Thoracic aorta (tissue), 2 donors: ENCODE measurements around the gene ADA. TPM values are rescaled to one million over a fixed set of nuclear protein-coding genes. Genes with fewer than 3 reads are reported as not detected.

Source experiments
- ATAC-seq: fragments of 150-250 bp; one replicate; pipeline ENCODE4 v1.8.0; 2017; ENCODE audit warnings: low read depth; ENCODE audit not compliant: insufficient number of reproducible peaks, low FRiP score
- DNase-seq: peaks from one replicate; pipeline ENCODE4 v3.0.0-alpha.2; 2020; ENCODE audit warnings: low spot score
- H3K27ac ChIP-seq, 2 donors: fragments of 200-600 bp; sonication (generic); 1 replicate in 1 of 2; 2 replicates in 1 of 2; pipeline ENCODE4 v1.5.1; 2016; ENCODE audit warnings: mild to moderate bottlenecking in 2 of 2, moderate library complexity in 2 of 2
- H3K27me3 ChIP-seq: fragments of 200-600 bp; sonication (generic); replicated peaks from 2 replicates; pipeline ENCODE4 v1.6.0; 2016; ENCODE audit warnings: mild to moderate bottlenecking; ENCODE audit not compliant: insufficient read depth
- H3K36me3 ChIP-seq: fragments of 200-600 bp; sonication (generic); one replicate; pipeline ENCODE4 v1.5.1; 2016
- H3K4me1 ChIP-seq, 2 donors: fragments of 200-600 bp; sonication (generic); 1 replicate in 1 of 2; 2 replicates in 1 of 2; pipeline versions ENCODE4 v1.5.1 to v1.6.0; 2016; ENCODE audit warnings: low read depth in 2 of 2, mild to moderate bottlenecking in 1 of 2; ENCODE audit not compliant: control insufficient read depth in 1 of 2
- H3K4me3 ChIP-seq: fragments of 200-600 bp; sonication (generic); 2 replicates; pipeline ENCODE4 v1.5.1; 2016; ENCODE audit warnings: mild to moderate bottlenecking
- H3K9me3 ChIP-seq: fragments of 200-600 bp; sonication (generic); 2 replicates; pipeline ENCODE4 v1.5.1; 2016
- total RNA-seq, 2 donors: library from RNA; depleted of rRNA; stranded (reverse); fragments of >200 nt; gene quantifications; one replicate each; pipeline versions ENCODE4 v1.1.0 to v1.2.3, GENCODE V29; 2016
- TF ChIP-seq, protein P1 (sequence below): fragments of 200-600 bp; sonication (generic); IDR thresholded peaks from one replicate; pipeline ENCODE4 v1.5.1; 2019; ENCODE audit warnings: antibody characterized with exemption

The ADA gene
- total RNA-seq, 2 donors from 2014 or later: 8.1 to 20.6 TPM

DNA sequence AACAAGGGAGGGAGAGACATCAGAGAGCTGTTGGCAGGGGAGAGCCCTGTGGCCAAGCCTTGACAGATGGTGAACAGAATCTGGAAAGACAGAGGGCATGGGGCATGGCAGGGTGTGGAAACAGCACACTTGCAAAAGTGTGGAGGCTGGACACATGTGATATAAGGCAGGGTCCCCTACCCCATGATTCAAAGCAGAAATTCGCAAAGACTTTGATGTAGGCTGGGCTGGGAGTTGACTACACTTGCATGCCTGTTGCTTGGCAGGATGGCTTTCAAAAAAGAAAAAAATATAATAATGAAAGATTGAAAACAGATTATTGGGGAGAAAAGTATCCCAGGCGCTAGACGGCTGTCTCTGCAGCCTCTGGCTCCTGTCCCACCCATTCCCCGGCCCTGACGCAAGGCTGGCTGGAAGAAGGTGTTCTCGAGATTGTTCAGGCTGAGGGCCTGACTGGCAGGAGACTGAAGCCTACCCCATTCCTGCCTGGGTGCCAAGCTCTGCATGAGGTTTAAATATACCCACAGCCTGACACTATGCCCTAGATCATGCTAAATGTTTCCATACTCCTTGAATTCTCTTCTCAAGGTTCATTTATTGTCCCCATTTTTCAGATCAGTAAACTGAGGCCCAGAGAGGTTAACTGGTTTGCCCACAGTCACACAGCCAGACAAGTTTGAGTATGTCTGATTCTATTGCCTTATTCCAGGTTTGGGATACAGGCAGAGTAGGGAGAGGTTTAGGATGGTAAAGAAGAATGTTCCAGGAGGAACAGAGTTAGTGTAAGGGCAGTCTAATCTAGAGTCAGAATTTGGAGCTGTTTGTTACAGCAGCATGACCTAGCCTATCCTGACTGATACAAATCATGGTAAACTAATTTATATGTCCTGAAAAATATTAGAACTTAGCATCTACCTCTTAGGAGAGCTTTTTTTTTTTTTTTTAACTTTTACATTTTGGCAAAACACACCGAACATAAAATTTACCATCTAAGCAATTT is 40.2 kb upstream of the ADA start:
- DNase-seq: peak; percentile 55
- H3K4me3 ChIP-seq: no peak overlapping the region
- H3K27ac ChIP-seq: peak overlapping the region; percentile 92 to 98
- TF ChIP-seq, protein P1, sequence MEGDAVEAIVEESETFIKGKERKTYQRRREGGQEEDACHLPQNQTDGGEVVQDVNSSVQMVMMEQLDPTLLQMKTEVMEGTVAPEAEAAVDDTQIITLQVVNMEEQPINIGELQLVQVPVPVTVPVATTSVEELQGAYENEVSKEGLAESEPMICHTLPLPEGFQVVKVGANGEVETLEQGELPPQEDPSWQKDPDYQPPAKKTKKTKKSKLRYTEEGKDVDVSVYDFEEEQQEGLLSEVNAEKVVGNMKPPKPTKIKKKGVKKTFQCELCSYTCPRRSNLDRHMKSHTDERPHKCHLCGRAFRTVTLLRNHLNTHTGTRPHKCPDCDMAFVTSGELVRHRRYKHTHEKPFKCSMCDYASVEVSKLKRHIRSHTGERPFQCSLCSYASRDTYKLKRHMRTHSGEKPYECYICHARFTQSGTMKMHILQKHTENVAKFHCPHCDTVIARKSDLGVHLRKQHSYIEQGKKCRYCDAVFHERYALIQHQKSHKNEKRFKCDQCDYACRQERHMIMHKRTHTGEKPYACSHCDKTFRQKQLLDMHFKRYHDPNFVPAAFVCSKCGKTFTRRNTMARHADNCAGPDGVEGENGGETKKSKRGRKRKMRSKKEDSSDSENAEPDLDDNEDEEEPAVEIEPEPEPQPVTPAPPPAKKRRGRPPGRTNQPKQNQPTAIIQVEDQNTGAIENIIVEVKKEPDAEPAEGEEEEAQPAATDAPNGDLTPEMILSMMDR: no peak
- H3K4me1 ChIP-seq: peaks cover 40 to 74% of the 10 kb centered on the region in 2 donors
- no peaks in the 10 kb centered on the region for H3K36me3 ChIP-seq
- H3K27me3 ChIP-seq: no peaks in the 10 kb centered on the region
- no peaks in the 10 kb centered on the region for H3K9me3 ChIP-seq
- peak; percentile 31 for ATAC-seq

DNA sequence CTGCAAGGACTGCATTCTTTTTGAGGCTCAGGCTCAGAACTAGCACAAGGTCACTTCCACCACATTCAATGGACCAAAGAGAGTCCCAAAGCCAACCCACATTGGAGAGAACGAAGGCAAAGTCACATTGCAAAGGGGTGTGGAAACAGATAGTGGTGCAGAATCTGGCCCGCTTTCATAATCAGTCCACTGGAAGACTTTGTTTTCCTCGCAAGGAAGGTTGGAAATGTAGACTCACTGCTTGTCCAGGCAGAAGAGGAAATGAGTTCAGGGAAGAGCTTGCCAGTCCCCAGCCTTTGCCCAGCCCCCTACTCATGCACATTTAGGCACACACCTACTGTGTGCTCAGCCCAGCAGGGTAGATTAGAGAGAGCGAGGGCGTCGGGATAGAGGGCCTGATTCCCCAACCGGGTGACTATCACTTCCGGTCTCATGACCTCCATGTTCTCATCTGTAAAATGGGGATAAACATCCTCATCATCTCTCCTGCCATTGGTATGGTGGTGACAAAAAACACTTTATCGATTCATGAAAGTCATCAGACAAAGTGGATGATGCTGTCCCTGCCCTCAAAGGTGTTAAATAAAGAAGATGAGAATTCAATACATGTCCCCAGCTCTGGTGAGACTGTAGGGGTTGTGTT is 39.4 kb upstream of the ADA start:
- H3K27me3 ChIP-seq: no peaks in the 10 kb centered on the region
- no peaks in the 10 kb centered on the region for H3K36me3 ChIP-seq
- no peak for ATAC-seq
- H3K27ac ChIP-seq: peak overlapping the region; percentile 92 to 98
- TF ChIP-seq, protein P1: no peak
- no peak for DNase-seq
- peaks cover 34 to 66% of the 10 kb centered on the region in 2 donors for H3K4me1 ChIP-seq
- H3K4me3 ChIP-seq: no peak overlapping the region
- no peaks in the 10 kb centered on the region for H3K9me3 ChIP-seq

- Histone ChIP-seq H3K4me1 (peaks cover 29 to 66% of the 10 kb centered on the region in 2 donors), H3K36me3 (no peaks in the 10 kb centered on the region), H3K4me3 (no peak overlapping the region), H3K9me3 (no peaks in the 10 kb centered on the region), H3K27me3 (no peaks in the 10 kb centered on the region), H3K27ac (peak overlapping the region; percentile 92 to 98)
- DNase-seq (no peak), ATAC-seq (no peak)
- TF ChIP-seq, protein P1: no peak
Observed at GRCh38 chr20:44689809-44690208, 38.3 kb upstream of the ADA start.

- H3K4me3 ChIP-seq: no peak overlapping the region
- no peaks in the 10 kb centered on the region for H3K27me3 ChIP-seq
- DNase-seq (no peak), ATAC-seq (no peak)
- TF ChIP-seq, protein P1: no peak
- H3K36me3 ChIP-seq: no peaks in the 10 kb centered on the region
- no peaks in the 10 kb centered on the region for H3K9me3 ChIP-seq
- H3K27ac ChIP-seq: no peak overlapping the region
- peaks cover 15 to 51% of the 10 kb centered on the region in 2 donors for H3K4me1 ChIP-seq
Observed at GRCh38 chr20:44688053-44688625, 36.6 kb upstream of the ADA start.

DNA sequence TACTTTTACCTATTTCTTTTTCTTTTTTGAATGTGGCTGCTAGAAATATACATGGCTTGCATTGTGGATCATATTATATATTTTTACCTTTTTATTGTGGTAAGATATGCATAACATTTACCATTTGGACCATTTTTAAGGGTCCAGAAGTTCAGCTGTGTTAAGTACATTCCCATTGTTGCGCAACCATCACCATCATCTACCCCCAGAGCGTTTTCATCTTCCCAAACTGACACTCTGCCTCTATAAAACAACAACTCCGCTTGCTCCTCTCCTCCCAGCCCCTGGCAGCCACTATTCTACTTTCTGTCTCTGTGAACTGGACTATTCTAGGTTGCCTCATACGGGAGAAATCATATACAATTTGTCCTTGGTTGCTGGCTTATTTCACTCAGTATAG is 35.4 kb upstream of the ADA start:
- Histone ChIP-seq H3K27ac (no peak overlapping the region), H3K27me3 (no peaks in the 10 kb centered on the region), H3K4me1 (peaks cover 8 to 42% of the 10 kb centered on the region in 2 donors), H3K36me3 (no peaks in the 10 kb centered on the region), H3K4me3 (no peak overlapping the region), H3K9me3 (no peaks in the 10 kb centered on the region)
- TF ChIP-seq, protein P1: no peak
- ATAC-seq (no peak), DNase-seq (no peak)
